ENCODE results near the gene ADAMTS18.

The ADAMTS18 gene

GRCh38 chr16:77386831-77387814, 47.7 kb downstream of the ADAMTS18 start:
- no peak for DNase-seq

GRCh38 chr16:77385481-77385880, 49.4 kb downstream of the ADAMTS18 start:
- DNase-seq: no peak

GRCh38 chr16:77383606-77384187, 51.1 kb downstream of the ADAMTS18 start:
- DNase-seq: no peak

GRCh38 chr16:77376358-77376757, 58.5 kb downstream of the ADAMTS18 start:
- no peak for DNase-seq

GRCh38 chr16:77375396-77375795, 59.4 kb downstream of the ADAMTS18 start:
- DNase-seq: no peak

GRCh38 chr16:77374384-77374783, 60.5 kb downstream of the ADAMTS18 start:
- no peak for DNase-seq

GRCh38 chr16:77373726-77374125, 61.1 kb downstream of the ADAMTS18 start:
- no peak for DNase-seq

- DNase-seq: no peak
These were observed 70.1 kb downstream of the ADAMTS18 start for GRCh38 chr16:77364770-77365169.

- no peak for DNase-seq
These were observed 75.8 kb downstream of the ADAMTS18 start for GRCh38 chr16:77359065-77359502.

GRCh38 chr16:77353587-77354263, 81.1 kb downstream of the ADAMTS18 start:
- no peak for DNase-seq

GRCh38 chr16:77344341-77344740, 90.5 kb downstream of the ADAMTS18 start:
- no peak for DNase-seq

GRCh38 chr16:77336637-77337036, 98.2 kb downstream of the ADAMTS18 start:
- DNase-seq: no peak

- DNase-seq: no peak
These were observed 99.1 kb downstream of the ADAMTS18 start for GRCh38 chr16:77335652-77336234.

- DNase-seq: no peak
These were observed 102.0 kb downstream of the ADAMTS18 start for GRCh38 chr16:77332792-77333191.

- no peak for DNase-seq
These were observed 102.8 kb downstream of the ADAMTS18 start for GRCh38 chr16:77331802-77332586.

GRCh38 chr16:77331043-77331442, 103.8 kb downstream of the ADAMTS18 start:
- no peak for DNase-seq

GRCh38 chr16:77330332-77331042, 104.3 kb downstream of the ADAMTS18 start:
- DNase-seq: no peak

- DNase-seq: no peak
These were observed 106.1 kb downstream of the ADAMTS18 start for GRCh38 chr16:77328768-77329167.

- DNase-seq: no peak
These were observed 106.6 kb downstream of the ADAMTS18 start for GRCh38 chr16:77328274-77328673.

GRCh38 chr16:77327717-77328116, 107.1 kb downstream of the ADAMTS18 start:
- DNase-seq: no peak

- DNase-seq: no peak
These were observed 110.1 kb downstream of the ADAMTS18 start for GRCh38 chr16:77324729-77325128.

GRCh38 chr16:77323695-77324094, 111.1 kb downstream of the ADAMTS18 start:
- DNase-seq: no peak
